Neural crest cell (in vitro differentiated cells): ENCODE data around the gene RFXAP. TPM values are rescaled to one million over a fixed set of nuclear protein-coding genes. Genes with fewer than 3 reads are reported as not detected.

Experiments
- DNase-seq: peaks from one replicate; pipeline ENCODE4 v3.0.0; 2021; ENCODE audit warnings: low read depth, mixed read lengths, low spot score
- H3K27ac Mint-ChIP-seq: one replicate; pipeline ENCODE4 v1.8.0; 2021; ENCODE audit warnings: mild to moderate bottlenecking, mixed read lengths; ENCODE audit not compliant: unreplicated experiment
- H3K27me3 Mint-ChIP-seq: 2 replicates; pipeline ENCODE4 v1.8.0; 2021; ENCODE audit warnings: low read depth, mild to moderate bottlenecking, mixed read lengths
- H3K36me3 Mint-ChIP-seq: 2 replicates; pipeline ENCODE4 v1.8.0; 2021; ENCODE audit warnings: low read depth, mild to moderate bottlenecking, mixed read lengths
- H3K4me1 Mint-ChIP-seq: 2 replicates; pipeline ENCODE4 v1.8.0; 2021; ENCODE audit warnings: mixed read lengths
- H3K4me3 Mint-ChIP-seq: one replicate; pipeline ENCODE4 v1.8.0; 2021; ENCODE audit warnings: mild to moderate bottlenecking, mixed read lengths
- H3K9me3 Mint-ChIP-seq: 2 replicates; pipeline ENCODE4 v1.8.0; 2021; ENCODE audit warnings: mixed read lengths
- total RNA-seq: library from RNA; stranded (reverse); gene quantifications from 2 replicates; pipeline ENCODE4 v1.2.1, GENCODE V29; 2021
- TF ChIP-seq, protein P1 (sequence below): fragments of 200-600 bp; sonication (generic); conservative IDR thresholded peaks from 2 replicates; pipeline ENCODE4 v1.5.0; 2021; ENCODE audit warnings: antibody characterized with exemption, mild to moderate bottlenecking

The RFXAP gene
- total RNA-seq, 1 donor from 2014 or later, result 17.1 TPM

DNA sequence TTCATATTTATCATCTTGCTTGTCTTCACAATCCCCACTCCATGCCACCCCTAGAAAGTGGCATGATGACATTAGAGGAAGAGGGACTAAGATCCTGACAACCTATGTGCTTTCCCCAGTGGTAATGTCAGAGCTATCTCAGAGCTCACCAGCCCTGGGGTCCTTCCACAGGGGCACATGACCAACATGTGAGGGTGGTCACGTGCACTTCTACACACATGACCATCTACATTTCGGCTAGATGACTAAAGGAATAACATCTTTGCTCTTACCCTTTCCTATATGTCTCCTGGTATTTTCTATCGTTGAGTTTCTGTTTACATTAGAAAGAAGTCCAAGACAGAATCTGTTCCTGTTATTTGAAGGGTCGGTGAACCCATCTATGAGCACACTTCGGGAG, 46.2 kb downstream of the RFXAP start:
- H3K9me3 Mint-ChIP-seq, result no peaks in the 10 kb centered on the region
- H3K27me3 Mint-ChIP-seq, result no peaks in the 10 kb centered on the region
- no peak overlapping the region for H3K27ac Mint-ChIP-seq
- no peaks in the 10 kb centered on the region for H3K36me3 Mint-ChIP-seq
- TF ChIP-seq, protein P1, sequence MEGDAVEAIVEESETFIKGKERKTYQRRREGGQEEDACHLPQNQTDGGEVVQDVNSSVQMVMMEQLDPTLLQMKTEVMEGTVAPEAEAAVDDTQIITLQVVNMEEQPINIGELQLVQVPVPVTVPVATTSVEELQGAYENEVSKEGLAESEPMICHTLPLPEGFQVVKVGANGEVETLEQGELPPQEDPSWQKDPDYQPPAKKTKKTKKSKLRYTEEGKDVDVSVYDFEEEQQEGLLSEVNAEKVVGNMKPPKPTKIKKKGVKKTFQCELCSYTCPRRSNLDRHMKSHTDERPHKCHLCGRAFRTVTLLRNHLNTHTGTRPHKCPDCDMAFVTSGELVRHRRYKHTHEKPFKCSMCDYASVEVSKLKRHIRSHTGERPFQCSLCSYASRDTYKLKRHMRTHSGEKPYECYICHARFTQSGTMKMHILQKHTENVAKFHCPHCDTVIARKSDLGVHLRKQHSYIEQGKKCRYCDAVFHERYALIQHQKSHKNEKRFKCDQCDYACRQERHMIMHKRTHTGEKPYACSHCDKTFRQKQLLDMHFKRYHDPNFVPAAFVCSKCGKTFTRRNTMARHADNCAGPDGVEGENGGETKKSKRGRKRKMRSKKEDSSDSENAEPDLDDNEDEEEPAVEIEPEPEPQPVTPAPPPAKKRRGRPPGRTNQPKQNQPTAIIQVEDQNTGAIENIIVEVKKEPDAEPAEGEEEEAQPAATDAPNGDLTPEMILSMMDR, result no peak
- H3K4me1 Mint-ChIP-seq, result no peaks in the 10 kb centered on the region
- H3K4me3 Mint-ChIP-seq, result no peak overlapping the region
- DNase-seq, result no peak

DNA sequence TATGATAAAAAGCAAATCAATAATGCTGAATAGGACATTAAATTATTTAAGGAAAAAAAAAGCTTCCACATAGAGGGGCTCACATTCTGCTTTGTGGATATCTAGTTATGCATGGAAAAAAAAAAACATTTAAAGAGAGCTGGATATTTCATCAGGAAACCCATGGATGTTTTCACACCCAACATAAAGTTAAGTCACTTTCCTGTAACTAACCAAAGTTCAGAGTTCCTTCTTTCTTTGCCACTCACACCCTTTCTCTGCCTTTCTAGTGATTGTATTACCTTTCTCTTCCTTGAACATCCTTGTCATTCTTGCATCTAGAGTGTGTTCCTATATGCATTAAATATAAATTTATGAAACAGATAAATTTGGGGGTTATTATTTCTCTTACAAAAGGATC, 47.2 kb downstream of the RFXAP start:
- no peak for DNase-seq
- H3K9me3 Mint-ChIP-seq, result no peaks in the 10 kb centered on the region
- H3K27ac Mint-ChIP-seq, result no peak overlapping the region
- TF ChIP-seq, protein P1, result no peak
- no peaks in the 10 kb centered on the region for H3K36me3 Mint-ChIP-seq
- no peak overlapping the region for H3K4me3 Mint-ChIP-seq
- no peaks in the 10 kb centered on the region for H3K4me1 Mint-ChIP-seq
- no peaks in the 10 kb centered on the region for H3K27me3 Mint-ChIP-seq

DNA sequence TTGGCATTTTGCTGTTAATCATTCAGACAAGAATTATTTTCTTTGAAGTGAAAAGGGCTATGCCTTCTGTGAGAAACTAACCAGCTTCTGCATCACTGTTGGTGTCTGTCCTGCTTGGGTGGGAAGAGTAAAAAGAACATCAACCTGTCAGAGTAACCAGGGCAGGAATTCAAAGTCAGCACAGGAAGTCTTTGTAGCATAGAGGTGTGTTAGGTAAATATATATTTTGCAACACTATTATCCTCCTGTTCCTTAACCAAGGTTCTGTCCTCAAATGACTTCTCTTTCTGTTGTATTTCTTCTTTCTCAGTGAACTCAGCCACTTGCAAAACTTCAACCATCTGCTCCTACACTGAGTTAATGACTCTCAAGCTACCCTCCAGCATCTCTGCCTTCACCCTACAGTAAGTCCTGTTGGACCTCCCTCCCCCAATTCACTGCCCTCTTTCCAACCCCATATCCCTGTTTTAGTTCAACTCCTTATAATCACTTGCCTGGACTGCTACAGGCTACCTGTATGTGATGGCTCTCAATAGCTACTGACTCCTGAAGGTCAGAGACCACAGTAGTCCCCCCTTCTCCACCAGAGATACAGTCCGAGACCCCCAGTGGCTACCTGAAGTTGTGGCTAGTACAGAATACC, 51.1 kb downstream of the RFXAP start:
- peaks cover 4% of the 10 kb centered on the region for H3K4me1 Mint-ChIP-seq
- H3K4me3 Mint-ChIP-seq, result no peak overlapping the region
- TF ChIP-seq, protein P1, result no peak
- no peak for DNase-seq
- no peaks in the 10 kb centered on the region for H3K9me3 Mint-ChIP-seq
- H3K27ac Mint-ChIP-seq, result peak overlapping the region; percentile 17
- no peaks in the 10 kb centered on the region for H3K27me3 Mint-ChIP-seq
- H3K36me3 Mint-ChIP-seq, result no peaks in the 10 kb centered on the region

DNA sequence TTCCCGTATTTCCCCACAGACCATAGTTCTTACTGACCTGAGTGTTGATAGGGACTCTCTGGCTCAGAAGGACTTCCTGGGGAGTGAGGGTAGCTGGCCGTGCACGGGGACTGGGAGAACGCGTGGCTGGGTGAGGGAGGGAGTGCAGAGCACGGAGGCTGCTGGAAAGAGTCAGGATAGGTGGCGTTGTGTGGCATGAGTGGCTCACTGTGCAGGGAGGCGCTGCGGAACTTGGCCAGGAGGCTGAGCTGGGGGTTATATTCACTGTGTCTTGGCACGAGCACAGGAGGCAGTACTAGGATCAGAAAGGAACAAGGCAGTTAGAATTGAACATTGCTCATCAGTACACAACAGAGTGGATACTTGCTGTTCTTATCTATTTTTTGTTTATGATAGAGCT, 53.6 kb downstream of the RFXAP start:
- no peaks in the 10 kb centered on the region for H3K9me3 Mint-ChIP-seq
- H3K27ac Mint-ChIP-seq, result no peak overlapping the region
- TF ChIP-seq, protein P1, result no peak
- DNase-seq, result no peak
- no peaks in the 10 kb centered on the region for H3K36me3 Mint-ChIP-seq
- H3K27me3 Mint-ChIP-seq, result no peaks in the 10 kb centered on the region
- no peak overlapping the region for H3K4me3 Mint-ChIP-seq
- H3K4me1 Mint-ChIP-seq, result peaks cover 4% of the 10 kb centered on the region

DNA sequence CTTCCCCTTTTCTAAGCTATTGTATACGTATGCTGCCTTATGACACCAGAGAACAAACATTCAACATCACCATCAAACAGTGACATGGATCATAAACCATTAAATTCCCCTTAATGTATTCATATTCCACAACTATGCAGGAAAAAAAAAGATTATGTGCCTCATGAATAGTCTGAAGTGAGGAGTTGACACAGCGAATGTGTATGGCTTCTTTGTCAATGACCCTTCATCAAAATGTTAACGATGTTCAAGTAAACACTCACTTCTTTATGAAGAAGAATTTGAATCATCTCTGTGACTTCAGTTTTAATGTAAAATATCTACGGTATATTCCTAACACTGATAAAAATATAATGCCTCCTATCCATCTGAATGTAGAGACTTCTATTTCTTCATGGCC, 56.4 kb downstream of the RFXAP start:
- Mint-ChIP-seq H3K27me3 (no peaks in the 10 kb centered on the region), H3K4me3 (no peak overlapping the region), H3K9me3 (no peaks in the 10 kb centered on the region), H3K36me3 (no peaks in the 10 kb centered on the region), H3K4me1 (peaks cover 4% of the 10 kb centered on the region), H3K27ac (no peak overlapping the region)
- no peak for DNase-seq
- TF ChIP-seq, protein P1, result no peak

DNA sequence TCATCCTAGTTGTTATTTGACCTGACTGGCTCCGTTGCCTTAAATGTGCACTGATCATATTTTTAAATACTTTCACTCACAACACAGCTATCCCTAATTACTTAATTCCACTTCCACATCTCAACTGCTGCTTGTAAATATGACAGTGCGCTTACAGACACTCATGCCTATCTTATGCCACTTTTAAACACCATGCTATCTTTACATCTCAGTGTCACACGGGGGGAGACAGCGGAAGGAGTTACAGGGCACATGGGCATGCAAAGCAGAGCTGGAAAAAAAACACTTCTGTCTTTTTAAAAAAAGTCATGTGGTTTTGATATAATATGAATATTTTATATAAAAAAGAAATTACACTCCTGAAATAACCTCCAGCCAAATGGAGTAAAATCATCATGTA, 56.9 kb downstream of the RFXAP start:
- TF ChIP-seq, protein P1, result no peak
- Mint-ChIP-seq H3K9me3 (no peaks in the 10 kb centered on the region), H3K4me1 (peaks cover 4% of the 10 kb centered on the region), H3K4me3 (no peak overlapping the region), H3K27me3 (no peaks in the 10 kb centered on the region), H3K27ac (no peak overlapping the region), H3K36me3 (no peaks in the 10 kb centered on the region)
- DNase-seq, result no peak
